Colonic mucosa (tissue), 4 donors: ENCODE measurements around the gene SLC5A11. TPM values are rescaled to one million over a fixed set of nuclear protein-coding genes. Genes with fewer than 3 reads are reported as not detected.
"Not testable (repeated sequence)": the region's sequence is repeated elsewhere in the genome, so short reads cannot be mapped to it uniquely, and the experiment has no call there.

Source experiments
- DNase-seq: peaks from one replicate; pipeline ENCODE4 v3.0.0-alpha.2; 2020
- H3K27ac ChIP-seq: fragments of 200-600 bp; one replicate; pipeline ENCODE4 v1.8.0; 2021
- H3K27me3 ChIP-seq: fragments of 200-600 bp; one replicate; pipeline ENCODE4 v1.8.0; 2021
- H3K36me3 ChIP-seq: fragments of 200-600 bp; one replicate; pipeline ENCODE4 v1.8.0; 2021
- H3K4me1 ChIP-seq: fragments of 200-600 bp; one replicate; pipeline ENCODE4 v1.8.0; 2021; ENCODE audit warnings: mild to moderate bottlenecking
- H3K4me3 ChIP-seq: fragments of 200-600 bp; one replicate; pipeline ENCODE4 v1.8.0; 2021
- H3K9ac ChIP-seq, 2 donors: one replicate each; pipeline ENCODE4 v1.7.0; 2013; ENCODE audit warnings: control low read depth in 2 of 2, low read depth in 2 of 2, low read length in 2 of 2
- H3K9me3 ChIP-seq: fragments of 200-600 bp; one replicate; pipeline ENCODE4 v1.8.0; 2021
- intact Hi-C: fragments of 100-400 bp; cut with DNase I; formaldehyde crosslinking; loops from one replicate; pipeline ENCODE4 v1.14.1; 2022
- total RNA-seq, 2 donors: library from RNA; stranded (reverse); fragmentation: NEBNext Ultra II Directional in 1 of 2; extraction: Animal tissue kit (Norgen Biotek cat#: 25700) in 1 of 2; gene quantifications; one replicate each; pipeline ENCODE4 v1.2.1, GENCODE V29; 2021
- TF ChIP-seq, protein P1 (sequence below): fragments of 200-600 bp; IDR thresholded peaks from one replicate; pipeline ENCODE4 v1.8.0; 2022; ENCODE audit warnings: antibody characterized with exemption, mild to moderate bottlenecking
- donor health status: healthy.
- donor health status: DM: no; HTN: no; CAD: no.
- donor health status: DM: no; HTN: no; CAD: no.

The SLC5A11 gene
- total RNA-seq, 2 donors from 2014 or later = 0.79 to 2.6 TPM

- TF ChIP-seq, protein P1, sequence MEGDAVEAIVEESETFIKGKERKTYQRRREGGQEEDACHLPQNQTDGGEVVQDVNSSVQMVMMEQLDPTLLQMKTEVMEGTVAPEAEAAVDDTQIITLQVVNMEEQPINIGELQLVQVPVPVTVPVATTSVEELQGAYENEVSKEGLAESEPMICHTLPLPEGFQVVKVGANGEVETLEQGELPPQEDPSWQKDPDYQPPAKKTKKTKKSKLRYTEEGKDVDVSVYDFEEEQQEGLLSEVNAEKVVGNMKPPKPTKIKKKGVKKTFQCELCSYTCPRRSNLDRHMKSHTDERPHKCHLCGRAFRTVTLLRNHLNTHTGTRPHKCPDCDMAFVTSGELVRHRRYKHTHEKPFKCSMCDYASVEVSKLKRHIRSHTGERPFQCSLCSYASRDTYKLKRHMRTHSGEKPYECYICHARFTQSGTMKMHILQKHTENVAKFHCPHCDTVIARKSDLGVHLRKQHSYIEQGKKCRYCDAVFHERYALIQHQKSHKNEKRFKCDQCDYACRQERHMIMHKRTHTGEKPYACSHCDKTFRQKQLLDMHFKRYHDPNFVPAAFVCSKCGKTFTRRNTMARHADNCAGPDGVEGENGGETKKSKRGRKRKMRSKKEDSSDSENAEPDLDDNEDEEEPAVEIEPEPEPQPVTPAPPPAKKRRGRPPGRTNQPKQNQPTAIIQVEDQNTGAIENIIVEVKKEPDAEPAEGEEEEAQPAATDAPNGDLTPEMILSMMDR = no peak
- Histone ChIP-seq H3K4me1 (no peaks in the 10 kb centered on the region), H3K36me3 (no peaks in the 10 kb centered on the region), H3K27ac (no peak overlapping the region), H3K4me3 (no peak overlapping the region), H3K9me3 (no peaks in the 10 kb centered on the region), H3K27me3 (no peaks in the 10 kb centered on the region), H3K9ac (no peak overlapping the region)
- no peak for DNase-seq
- intact Hi-C loops = no loop called here
These were observed 9.9 kb downstream of the SLC5A11 start for GRCh38 chr16:24855678-24856077.

DNA sequence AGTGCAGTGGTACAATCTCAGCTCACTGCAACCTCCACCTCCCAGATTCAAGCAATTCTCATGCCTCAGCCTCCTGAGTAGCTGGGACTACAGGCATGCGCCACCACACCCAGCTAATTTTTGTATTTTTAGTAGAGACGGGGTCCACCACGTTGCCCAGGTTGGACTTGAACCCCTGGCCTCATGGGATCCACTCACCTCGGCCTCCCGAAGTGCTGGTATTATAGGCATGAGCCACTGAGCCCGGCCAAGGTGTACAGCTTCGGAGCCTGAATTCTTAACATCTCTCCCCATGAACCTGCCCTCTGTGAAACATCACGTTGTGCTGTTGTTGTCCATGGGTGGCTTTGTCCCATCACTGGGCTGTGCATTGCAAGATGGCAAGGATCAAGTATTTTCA, 11.1 kb downstream of the SLC5A11 start:
- H3K27ac ChIP-seq, H3K4me3 ChIP-seq, H3K9me3 ChIP-seq, H3K4me1 ChIP-seq, H3K9ac ChIP-seq, H3K36me3 ChIP-seq, DNase-seq, intact Hi-C loops, H3K27me3 ChIP-seq: not testable (repeated sequence)

DNA sequence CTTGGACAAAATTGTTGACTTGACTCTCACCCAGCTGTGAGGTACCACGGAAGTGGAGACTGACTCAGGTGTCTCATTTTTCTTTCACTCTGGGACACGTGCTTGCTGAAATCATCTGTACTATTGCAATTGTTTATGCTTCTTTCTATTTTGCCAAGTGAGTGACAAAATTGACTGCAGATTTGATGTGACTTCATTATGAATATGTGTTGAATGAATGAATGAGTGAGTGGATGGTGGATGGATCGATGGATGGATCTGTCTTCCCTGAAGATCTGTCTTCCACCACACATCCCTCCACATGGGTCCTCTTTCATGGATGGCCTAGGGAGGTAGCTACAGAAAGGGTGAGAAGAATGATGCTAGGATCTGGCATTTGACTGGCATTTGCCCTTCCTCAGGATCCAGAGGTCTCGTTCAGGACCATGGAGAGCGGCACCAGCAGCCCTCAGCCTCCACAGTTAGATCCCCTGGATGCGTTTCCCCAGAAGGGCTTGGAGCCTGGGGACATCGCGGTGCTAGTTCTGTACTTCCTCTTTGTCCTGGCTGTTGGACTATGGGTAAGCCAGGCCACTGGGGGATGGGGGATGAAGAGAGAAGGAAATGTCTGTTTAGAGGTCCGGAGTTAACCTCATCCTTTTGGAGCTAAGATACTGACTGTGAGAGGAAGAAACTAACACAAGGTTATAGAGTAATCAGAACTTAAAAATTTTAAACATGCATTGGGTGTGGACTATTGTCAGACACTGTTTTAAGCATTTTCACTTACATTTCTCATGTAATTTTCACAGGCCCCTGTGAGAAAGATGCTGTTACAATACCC, 12.7 kb downstream of the SLC5A11 start:
- DNase-seq = peak; percentile 63
- Histone ChIP-seq H3K9ac (no peak overlapping the region), H3K4me3 (no peak overlapping the region), H3K27ac (no peak overlapping the region), H3K27me3 (no peaks in the 10 kb centered on the region), H3K36me3 (no peaks in the 10 kb centered on the region), H3K4me1 (no peaks in the 10 kb centered on the region), H3K9me3 (no peaks in the 10 kb centered on the region)
- TF ChIP-seq, protein P1 = no peak
- intact Hi-C loops = no loop called here

DNA sequence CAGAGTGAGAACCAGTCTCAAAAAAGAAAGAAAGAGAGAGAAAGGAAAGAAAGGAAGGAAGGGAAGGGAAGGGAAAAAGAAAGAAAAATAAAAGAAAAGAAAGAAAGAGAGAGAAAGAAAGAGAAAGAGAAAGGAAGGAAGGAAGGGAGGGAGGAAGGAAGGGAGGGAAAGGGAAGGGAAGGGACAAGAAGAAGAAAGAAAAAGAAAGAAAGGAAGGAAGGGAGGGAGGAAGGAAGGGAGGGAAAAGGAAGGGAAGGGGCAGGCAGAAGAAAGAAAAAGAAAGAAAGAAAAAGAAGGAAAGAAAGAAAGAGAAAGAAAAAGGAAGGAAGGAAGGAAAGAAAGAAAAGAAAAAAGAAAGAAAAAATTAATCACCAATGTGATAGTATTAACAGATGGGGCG, 15.7 kb downstream of the SLC5A11 start:
- no peak overlapping the region for H3K4me3 ChIP-seq
- H3K27ac ChIP-seq = no peak overlapping the region
- no peak for DNase-seq
- no peaks in the 10 kb centered on the region for H3K36me3 ChIP-seq
- intact Hi-C loops = no loop called here
- H3K27me3 ChIP-seq = no peaks in the 10 kb centered on the region
- H3K4me1 ChIP-seq = no peaks in the 10 kb centered on the region
- no peak overlapping the region for H3K9ac ChIP-seq
- H3K9me3 ChIP-seq = no peaks in the 10 kb centered on the region
- TF ChIP-seq, protein P1 = no peak

- intact Hi-C loops = no loop called here
- H3K9me3 ChIP-seq = no peaks in the 10 kb centered on the region
- DNase-seq = no peak
- no peak overlapping the region for H3K4me3 ChIP-seq
- no peak overlapping the region for H3K27ac ChIP-seq
- H3K36me3 ChIP-seq = no peaks in the 10 kb centered on the region
- H3K4me1 ChIP-seq = no peaks in the 10 kb centered on the region
- TF ChIP-seq, protein P1 = no peak
- no peaks in the 10 kb centered on the region for H3K27me3 ChIP-seq
- no peak overlapping the region for H3K9ac ChIP-seq
These were observed 18.0 kb downstream of the SLC5A11 start for GRCh38 chr16:24863582-24864437.
